HepG2 (cell line): ENCODE measurements around the gene FUBP3. TPM values are rescaled to one million over a fixed set of nuclear protein-coding genes. Genes with fewer than 3 reads are reported as not detected.

ENCODE experiments used
- CHD4 ChIP-seq: fragments of 200-600 bp; sonication (generic); IDR thresholded peaks from 2 replicates; pipeline ENCODE4 v1.7.0; 2017; ENCODE audit warnings: mild to moderate bottlenecking, low read length, borderline replicate concordance
- FIP1L1 ChIP-seq: fragments of 200-400 bp; formaldehyde crosslinking; IDR thresholded peaks from 2 replicates; pipeline ENCODE4 v1.6.1; 2018; ENCODE audit warnings: low read depth, mild to moderate bottlenecking, low read length, moderate library complexity, borderline replicate concordance; ENCODE audit not compliant: insufficient read depth
- GFI1 ChIP-seq: sonication (generic); formaldehyde crosslinking; IDR thresholded peaks from 2 replicates; pipeline ENCODE4 v1.5.0; 2020; ENCODE audit warnings: missing genetic modification reagents, mild to moderate bottlenecking, borderline replicate concordance
- HNF4G ChIP-seq, 2 experiments: sonication (generic) in 1 of 2; formaldehyde crosslinking in 1 of 2; IDR thresholded peaks; 2 replicates each; pipeline versions ENCODE4 v1.4.0 to v1.6.1; 2011 to 2020; ENCODE audit warnings: borderline replicate concordance in 2 of 2, low read depth in 2 of 2, mild to moderate bottlenecking in 2 of 2, low read length in 1 of 2, missing genetic modification reagents in 1 of 2, moderate library complexity in 1 of 2
- JDP2 ChIP-seq: sonication (generic); formaldehyde crosslinking; IDR thresholded peaks from 2 replicates; pipeline ENCODE4 v1.8.1; 2022; ENCODE audit warnings: missing genetic modification reagents, borderline replicate concordance
- MBD4 ChIP-seq: IDR thresholded peaks from 2 replicates; pipeline ENCODE4 v1.6.1; 2012; ENCODE audit warnings: low read length, inconsistent platforms, borderline replicate concordance
- MTA1 ChIP-seq: sonication (generic); formaldehyde crosslinking; IDR thresholded peaks from 2 replicates; pipeline ENCODE4 v1.4.0; 2020; ENCODE audit warnings: missing genetic modification reagents, mild to moderate bottlenecking, borderline replicate concordance
- NFE2L1 ChIP-seq: sonication (generic); formaldehyde crosslinking; IDR thresholded peaks from 2 replicates; pipeline ENCODE4 v1.4.0; 2020; ENCODE audit warnings: missing genetic modification reagents, mild to moderate bottlenecking, borderline replicate concordance
- RCOR2 ChIP-seq: IDR thresholded peaks from 2 replicates; pipeline ENCODE4 v1.6.1; 2016; ENCODE audit warnings: missing biosample characterization, missing genetic modification reagents
- REPIN1 ChIP-seq: sonication (generic); formaldehyde crosslinking; IDR thresholded peaks from 2 replicates; pipeline ENCODE4 v1.8.0; 2022; ENCODE audit warnings: missing genetic modification reagents, low read depth, mild to moderate bottlenecking, borderline replicate concordance
- ZBTB26 ChIP-seq: IDR thresholded peaks from 2 replicates; pipeline ENCODE4 v1.6.1; 2016; ENCODE audit warnings: missing compliant biosample characterization, missing genetic modification reagents, borderline replicate concordance
- ZKSCAN8 ChIP-seq: IDR thresholded peaks from 2 replicates; pipeline ENCODE4 v1.6.1; 2016; ENCODE audit warnings: borderline replicate concordance, missing genetic modification reagents, missing compliant biosample characterization
- ZNF280B ChIP-seq: sonication (generic); formaldehyde crosslinking; IDR thresholded peaks from 2 replicates; pipeline ENCODE4 v1.5.0; 2020; ENCODE audit warnings: missing genetic modification reagents, mild to moderate bottlenecking, borderline replicate concordance
- ZNF44 ChIP-seq: sonication (generic); formaldehyde crosslinking; IDR thresholded peaks from 2 replicates; pipeline ENCODE4 v1.5.1; 2020; ENCODE audit warnings: mild to moderate bottlenecking, missing genetic modification reagents
- ZSCAN20 ChIP-seq: sonication (generic); formaldehyde crosslinking; IDR thresholded peaks from 2 replicates; pipeline ENCODE4 v1.4.0; 2020; ENCODE audit warnings: missing genetic modification reagents, mild to moderate bottlenecking, borderline replicate concordance
- ZSCAN25 ChIP-seq: sonication (generic); formaldehyde crosslinking; IDR thresholded peaks from 2 replicates; pipeline ENCODE4 v1.8.0; 2022; ENCODE audit warnings: mild to moderate bottlenecking, missing genetic modification reagents
- polyA plus RNA-seq, 8 experiments: library from polyadenylated mRNA; depleted of rRNA in 3 of 8; stranded (reverse) in 7 of 8; unstranded in 1 of 8; fragments of >200 nt; fragmentation: Illumina TruSeq in 4 of 8; extraction: Trizol in 4 of 8; gene quantifications; 2 replicates each; pipeline versions ENCODE4 v1.2.1 to v1.2.3, GENCODE V29; 2011 to 2016; ENCODE audit warnings: low read depth in 4 of 8, missing spikeins in 1 of 8, mixed read lengths in 1 of 8; ENCODE audit not compliant: insufficient read depth in 1 of 8
- total RNA-seq, 5 experiments: library from RNA; depleted of rRNA; stranded (reverse); fragments of >200 nt; fragmentation: Illumina TruSeq; extraction: Trizol; gene quantifications; 2 replicates each; pipeline ENCODE4 v1.2.3, GENCODE V29; 2016; ENCODE audit warnings: low read depth in 1 of 5
- TF ChIP-seq, protein P1 (sequence below): sonication (generic); formaldehyde crosslinking; IDR thresholded peaks from 2 replicates; pipeline ENCODE4 v1.4.0; 2020; ENCODE audit warnings: missing genetic modification reagents, borderline replicate concordance
- TF ChIP-seq, protein P2 (sequence below): IDR thresholded peaks from 2 replicates; pipeline ENCODE4 v1.6.1; 2018; ENCODE audit warnings: missing genetic modification reagents, mild to moderate bottlenecking, missing compliant biosample characterization
- TF ChIP-seq, protein P3 (sequence below): sonication (generic); formaldehyde crosslinking; IDR thresholded peaks from 2 replicates; pipeline ENCODE4 v1.5.1; 2020; ENCODE audit warnings: mild to moderate bottlenecking, missing genetic modification reagents, moderate library complexity

Gene FUBP3
- total and polyA plus RNA-seq, 2 of the 13 experiments (the other 11 are each of a cell fraction or from before 2014, with no cell fraction given) = 28.7 to 40.0 TPM

DNA sequence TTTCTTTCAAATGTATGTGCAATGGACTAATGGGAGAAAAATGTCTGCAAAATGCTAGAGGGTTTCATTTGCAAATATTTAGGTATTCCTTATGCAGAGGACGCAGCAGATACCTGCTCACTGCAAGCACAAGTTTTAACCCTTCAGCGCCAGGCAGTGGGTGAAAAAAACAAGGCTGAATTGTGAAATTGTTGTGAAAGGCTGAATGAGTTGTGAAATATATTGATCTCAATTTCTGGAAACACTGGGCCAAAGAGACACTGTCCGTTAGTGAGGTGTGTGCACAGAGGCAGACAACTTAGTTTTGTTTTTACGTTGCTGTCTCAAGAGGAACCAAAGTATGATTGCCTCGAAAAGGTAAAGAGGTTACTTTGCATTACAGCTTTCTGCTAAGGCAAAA lies 18.8 kb downstream of the FUBP3 start (continued):
- peak; percentile 52; the same call in 1 of the 2 replicates for TF ChIP-seq HNF4G (IDR thresholded peaks at IDR 0.05; ENCODE audit: borderline replicate concordance, low read depth, low read length)
- 0 out of 2 replicates have a peak, but pooled peaks have one; percentile 20 for TF ChIP-seq HNF4G (CRISPR knock-in tag; IDR thresholded peaks at IDR 0.05; ENCODE audit: borderline replicate concordance, low read depth)
- peak; percentile 62; the same call in 1 of the 2 replicates for TF ChIP-seq CHD4
- TF ChIP-seq ZBTB26 (CRISPR knock-in tag) = no peak
- TF ChIP-seq ZNF280B = no peak
- no peak for TF ChIP-seq NFE2L1 (CRISPR knock-in tag)
- TF ChIP-seq ZKSCAN8 = peak; percentile 74; the same call in 1 of the 2 replicates
- TF ChIP-seq GFI1 (CRISPR knock-in tag) = peak; percentile 42; the same call in 1 of the 2 replicates
- TF ChIP-seq, protein P1, sequence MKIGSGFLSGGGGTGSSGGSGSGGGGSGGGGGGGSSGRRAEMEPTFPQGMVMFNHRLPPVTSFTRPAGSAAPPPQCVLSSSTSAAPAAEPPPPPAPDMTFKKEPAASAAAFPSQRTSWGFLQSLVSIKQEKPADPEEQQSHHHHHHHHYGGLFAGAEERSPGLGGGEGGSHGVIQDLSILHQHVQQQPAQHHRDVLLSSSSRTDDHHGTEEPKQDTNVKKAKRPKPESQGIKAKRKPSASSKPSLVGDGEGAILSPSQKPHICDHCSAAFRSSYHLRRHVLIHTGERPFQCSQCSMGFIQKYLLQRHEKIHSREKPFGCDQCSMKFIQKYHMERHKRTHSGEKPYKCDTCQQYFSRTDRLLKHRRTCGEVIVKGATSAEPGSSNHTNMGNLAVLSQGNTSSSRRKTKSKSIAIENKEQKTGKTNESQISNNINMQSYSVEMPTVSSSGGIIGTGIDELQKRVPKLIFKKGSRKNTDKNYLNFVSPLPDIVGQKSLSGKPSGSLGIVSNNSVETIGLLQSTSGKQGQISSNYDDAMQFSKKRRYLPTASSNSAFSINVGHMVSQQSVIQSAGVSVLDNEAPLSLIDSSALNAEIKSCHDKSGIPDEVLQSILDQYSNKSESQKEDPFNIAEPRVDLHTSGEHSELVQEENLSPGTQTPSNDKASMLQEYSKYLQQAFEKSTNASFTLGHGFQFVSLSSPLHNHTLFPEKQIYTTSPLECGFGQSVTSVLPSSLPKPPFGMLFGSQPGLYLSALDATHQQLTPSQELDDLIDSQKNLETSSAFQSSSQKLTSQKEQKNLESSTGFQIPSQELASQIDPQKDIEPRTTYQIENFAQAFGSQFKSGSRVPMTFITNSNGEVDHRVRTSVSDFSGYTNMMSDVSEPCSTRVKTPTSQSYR (CRISPR knock-in tag) = peak; percentile 35; the same call in 1 of the 2 replicates
- TF ChIP-seq REPIN1 (CRISPR knock-in tag) = peak; percentile 86
- no peak for TF ChIP-seq ZSCAN20
- peak; percentile 92 for TF ChIP-seq RCOR2
- no peak for TF ChIP-seq FIP1L1
- TF ChIP-seq, protein P2, sequence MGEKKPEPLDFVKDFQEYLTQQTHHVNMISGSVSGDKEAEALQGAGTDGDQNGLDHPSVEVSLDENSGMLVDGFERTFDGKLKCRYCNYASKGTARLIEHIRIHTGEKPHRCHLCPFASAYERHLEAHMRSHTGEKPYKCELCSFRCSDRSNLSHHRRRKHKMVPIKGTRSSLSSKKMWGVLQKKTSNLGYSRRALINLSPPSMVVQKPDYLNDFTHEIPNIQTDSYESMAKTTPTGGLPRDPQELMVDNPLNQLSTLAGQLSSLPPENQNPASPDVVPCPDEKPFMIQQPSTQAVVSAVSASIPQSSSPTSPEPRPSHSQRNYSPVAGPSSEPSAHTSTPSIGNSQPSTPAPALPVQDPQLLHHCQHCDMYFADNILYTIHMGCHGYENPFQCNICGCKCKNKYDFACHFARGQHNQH (CRISPR knock-in tag) = peak; percentile 53; the same call in 1 of the 2 replicates
- TF ChIP-seq JDP2 (CRISPR knock-in tag) = no peak
- TF ChIP-seq ZNF44 (CRISPR knock-in tag) = no peak
- TF ChIP-seq MBD4 = no peak
- peak; percentile 59; the same call in 1 of the 2 replicates for TF ChIP-seq ZSCAN25 (CRISPR knock-in tag)
- TF ChIP-seq MTA1 (CRISPR knock-in tag) = peak; percentile 62; the same call in 1 of the 2 replicates
- TF ChIP-seq, protein P3, sequence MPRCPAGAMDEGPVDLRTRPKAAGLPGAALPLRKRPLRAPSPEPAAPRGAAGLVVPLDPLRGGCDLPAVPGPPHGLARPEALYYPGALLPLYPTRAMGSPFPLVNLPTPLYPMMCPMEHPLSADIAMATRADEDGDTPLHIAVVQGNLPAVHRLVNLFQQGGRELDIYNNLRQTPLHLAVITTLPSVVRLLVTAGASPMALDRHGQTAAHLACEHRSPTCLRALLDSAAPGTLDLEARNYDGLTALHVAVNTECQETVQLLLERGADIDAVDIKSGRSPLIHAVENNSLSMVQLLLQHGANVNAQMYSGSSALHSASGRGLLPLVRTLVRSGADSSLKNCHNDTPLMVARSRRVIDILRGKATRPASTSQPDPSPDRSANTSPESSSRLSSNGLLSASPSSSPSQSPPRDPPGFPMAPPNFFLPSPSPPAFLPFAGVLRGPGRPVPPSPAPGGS (CRISPR knock-in tag) = no peak
